GM18498 (cell line): ENCODE data around the gene SOX4.
A peak's percentile ranks its signal among the peaks of the same experiment; 100 is the strongest.
"Not testable (repeated sequence)": the region's sequence is repeated elsewhere in the genome, so short reads cannot be mapped to it uniquely, and the experiment has no call there.

ENCODE experiments used
- ATAC-seq: cut with Tn5 transposase; IDR thresholded peaks from one replicate; pipeline ENCODE4 v1.9.1; 2021; ENCODE audit warnings: mild to moderate bottlenecking, moderate library complexity; ENCODE audit not compliant: unreplicated experiment

SOX4 gene

GRCh38 chr6:21593412-21593926 lies at the start of gene SOX4:
SOX4 (plus strand) TSS chr6:21593751; CDS start chr6:21594535, 784 bp downstream.
- peak; percentile 67 for ATAC-seq

- ATAC-seq, result not testable (repeated sequence)
These were observed 41.3 kb upstream of the SOX4 start for GRCh38 chr6:21552286-21552685.

DNA sequence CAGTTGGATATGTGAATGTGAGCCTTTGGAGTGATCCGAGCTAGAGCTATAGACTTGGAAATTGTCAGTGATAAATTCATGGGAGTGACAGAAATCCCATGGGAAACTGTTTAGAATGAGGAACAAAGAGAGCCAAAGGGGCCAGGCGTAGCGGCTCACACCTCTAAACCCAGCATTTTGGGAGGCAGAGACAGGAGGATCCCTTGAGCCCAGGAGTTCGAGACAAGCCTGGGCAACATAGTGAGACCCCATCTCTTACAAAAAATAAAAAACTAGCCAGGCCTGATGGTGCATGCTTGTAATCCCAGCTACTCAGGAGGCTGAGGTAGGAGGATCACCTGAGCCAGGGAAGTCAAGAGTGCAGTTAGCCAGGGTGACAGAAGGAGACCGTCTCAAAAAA lies 39.3 kb upstream of the SOX4 start:
- ATAC-seq, result no peak

- ATAC-seq, result no peak
These were observed 38.4 kb upstream of the SOX4 start for GRCh38 chr6:21555197-21555596.

- no peak for ATAC-seq
These were observed 37.0 kb upstream of the SOX4 start for GRCh38 chr6:21556511-21556910.

DNA sequence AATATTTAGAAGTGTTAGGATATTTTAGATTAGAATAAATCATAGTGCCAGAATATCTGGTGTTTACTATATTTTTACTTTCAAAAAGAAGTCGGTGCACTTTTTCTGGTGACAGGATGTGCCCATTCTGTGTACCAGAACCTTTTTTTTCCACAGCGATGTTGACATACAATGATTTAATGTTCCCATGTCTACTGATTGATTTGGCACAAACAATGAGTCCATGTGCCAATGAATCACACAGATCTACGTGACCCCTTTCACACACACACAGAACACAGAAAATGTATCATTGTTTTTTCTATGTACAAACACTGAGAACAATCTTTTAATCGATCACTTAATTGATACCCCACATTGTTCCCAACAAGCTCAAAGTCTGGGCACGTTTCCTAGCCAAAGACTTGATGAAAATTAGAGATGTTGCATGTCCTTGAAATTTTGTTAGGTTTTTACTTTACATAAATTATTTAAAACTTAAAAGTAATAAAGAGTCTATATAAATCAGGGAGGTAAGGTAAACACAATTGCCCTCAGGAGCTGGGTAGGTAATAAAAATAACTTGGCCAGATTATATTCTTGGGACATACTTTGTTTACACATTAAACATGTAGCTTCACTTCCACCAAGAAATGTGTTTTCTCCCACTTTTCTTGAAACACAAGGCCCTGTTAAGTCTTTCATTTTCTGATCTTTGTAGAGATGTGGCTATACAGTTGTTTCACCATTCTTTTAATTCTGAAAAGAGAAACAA lies 36.4 kb upstream of the SOX4 start:
- ATAC-seq, result no peak

- ATAC-seq, result no peak
These were observed 34.3 kb upstream of the SOX4 start for GRCh38 chr6:21559238-21559637.

DNA sequence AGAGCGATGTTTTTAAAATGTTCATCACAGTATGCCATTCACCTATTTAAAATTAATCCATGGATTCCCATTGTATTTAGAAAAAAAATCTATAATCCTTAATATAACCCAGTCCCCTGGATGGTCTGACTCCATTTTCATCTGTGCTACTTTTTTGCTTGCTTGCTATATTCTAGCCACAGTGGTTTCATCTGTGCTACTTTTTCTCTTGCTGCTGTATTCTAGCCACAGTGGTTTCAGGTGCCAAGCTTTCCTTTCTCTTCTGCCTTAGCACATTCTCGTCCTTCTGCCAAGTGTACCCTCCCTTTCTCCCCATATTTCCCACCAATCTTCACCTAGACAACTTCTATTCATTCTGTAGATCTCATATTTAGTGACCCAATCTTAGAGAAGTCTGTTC lies 33.3 kb upstream of the SOX4 start:
- peak; percentile 61 for ATAC-seq

- ATAC-seq, result no peak
These were observed 28.1 kb upstream of the SOX4 start for GRCh38 chr6:21565431-21565830.

- no peak for ATAC-seq
These were observed 15.0 kb upstream of the SOX4 start for GRCh38 chr6:21578523-21578922.

GRCh38 chr6:21582651-21583050 lies 10.9 kb upstream of the SOX4 start:
- ATAC-seq, result no peak

- no peak for ATAC-seq
These were observed 7.3 kb upstream of the SOX4 start for GRCh38 chr6:21586300-21586699.

- ATAC-seq, result peak; percentile 8
These were observed 6.8 kb upstream of the SOX4 start for GRCh38 chr6:21586740-21587178.

DNA sequence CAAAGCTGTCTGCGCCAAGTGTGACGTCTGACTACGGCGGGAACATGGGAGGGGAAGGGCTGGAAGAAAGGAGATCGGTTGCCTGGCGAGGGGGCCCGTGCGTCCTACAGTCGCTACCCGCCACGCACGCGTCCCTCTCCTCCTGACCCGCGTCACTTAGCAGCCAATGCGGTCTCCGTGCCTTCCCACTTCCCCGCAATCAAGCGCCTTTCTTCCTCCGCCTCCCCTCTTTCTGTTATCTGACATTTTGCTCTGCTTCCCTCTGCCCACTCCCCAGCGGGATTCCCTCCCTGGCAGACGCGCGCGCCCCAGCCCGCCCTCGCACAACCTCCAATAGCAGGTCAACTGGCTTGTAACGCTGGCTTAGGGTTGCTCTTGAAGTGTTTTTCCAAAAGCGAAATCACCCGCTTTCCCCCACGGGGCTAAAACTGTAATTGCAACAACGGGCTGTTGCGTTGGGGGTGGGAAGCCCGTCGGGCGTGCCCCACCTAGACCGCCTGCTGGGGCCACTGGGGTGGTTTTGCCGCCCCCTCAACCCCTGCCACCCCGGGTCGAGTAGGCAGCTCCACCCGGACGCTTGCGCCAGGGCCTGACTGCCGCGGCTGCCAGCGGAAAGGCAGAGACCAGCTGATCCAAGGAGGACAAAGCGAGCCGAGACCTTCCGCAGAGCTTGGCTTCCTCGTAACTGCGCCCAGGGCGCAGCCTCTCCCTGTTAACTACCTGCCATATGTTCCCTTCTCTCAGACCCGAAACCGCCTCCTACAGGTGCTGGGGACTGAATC lies 6.2 kb upstream of the SOX4 start:
- peak; percentile 48 for ATAC-seq

- ATAC-seq, result peak; percentile 45
These were observed 5.5 kb upstream of the SOX4 start for GRCh38 chr6:21587961-21588480.

DNA sequence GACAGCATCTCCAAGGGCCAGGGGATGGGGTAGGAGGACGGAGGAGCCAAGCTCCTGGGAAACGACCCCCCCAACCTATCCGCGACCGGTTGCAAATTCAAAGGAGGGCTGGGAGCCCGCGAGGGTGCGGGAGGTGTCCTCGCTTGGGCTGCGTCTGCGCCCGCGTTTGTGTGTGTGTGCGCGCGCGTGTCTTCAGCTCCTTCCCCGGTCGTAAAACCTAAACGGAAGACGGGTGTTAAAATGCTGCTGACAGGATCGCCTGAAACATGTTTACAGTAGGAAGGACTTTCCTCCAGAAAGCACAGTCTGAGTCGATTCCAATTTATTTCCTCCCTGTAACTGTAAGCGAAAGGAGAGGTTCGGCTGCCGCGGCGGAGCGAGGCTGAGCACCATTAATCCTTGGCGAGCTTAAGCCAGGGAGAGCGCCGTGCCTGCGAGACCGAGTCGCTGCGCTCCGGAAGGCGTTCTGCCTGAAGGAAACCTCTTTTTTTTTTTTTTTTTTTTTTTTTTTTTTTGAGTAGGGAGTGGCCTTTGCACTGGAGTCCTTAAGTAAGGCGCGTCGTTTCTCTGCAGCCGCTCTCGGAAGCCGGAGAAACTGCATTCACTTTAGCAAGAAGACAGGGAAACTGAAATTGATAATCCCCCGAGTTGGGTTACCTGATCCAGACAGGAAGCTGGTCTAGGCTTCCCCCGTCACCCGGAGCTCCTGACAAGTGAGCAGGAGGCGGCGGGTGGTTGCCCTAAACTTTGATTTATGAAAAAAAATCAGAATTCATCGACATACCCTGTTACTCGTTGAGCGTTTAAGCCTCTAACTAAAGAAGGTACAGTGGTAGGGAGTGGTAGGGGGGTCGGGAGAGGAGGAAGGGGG lies 4.8 kb upstream of the SOX4 start:
- peak; percentile 36 for ATAC-seq

DNA sequence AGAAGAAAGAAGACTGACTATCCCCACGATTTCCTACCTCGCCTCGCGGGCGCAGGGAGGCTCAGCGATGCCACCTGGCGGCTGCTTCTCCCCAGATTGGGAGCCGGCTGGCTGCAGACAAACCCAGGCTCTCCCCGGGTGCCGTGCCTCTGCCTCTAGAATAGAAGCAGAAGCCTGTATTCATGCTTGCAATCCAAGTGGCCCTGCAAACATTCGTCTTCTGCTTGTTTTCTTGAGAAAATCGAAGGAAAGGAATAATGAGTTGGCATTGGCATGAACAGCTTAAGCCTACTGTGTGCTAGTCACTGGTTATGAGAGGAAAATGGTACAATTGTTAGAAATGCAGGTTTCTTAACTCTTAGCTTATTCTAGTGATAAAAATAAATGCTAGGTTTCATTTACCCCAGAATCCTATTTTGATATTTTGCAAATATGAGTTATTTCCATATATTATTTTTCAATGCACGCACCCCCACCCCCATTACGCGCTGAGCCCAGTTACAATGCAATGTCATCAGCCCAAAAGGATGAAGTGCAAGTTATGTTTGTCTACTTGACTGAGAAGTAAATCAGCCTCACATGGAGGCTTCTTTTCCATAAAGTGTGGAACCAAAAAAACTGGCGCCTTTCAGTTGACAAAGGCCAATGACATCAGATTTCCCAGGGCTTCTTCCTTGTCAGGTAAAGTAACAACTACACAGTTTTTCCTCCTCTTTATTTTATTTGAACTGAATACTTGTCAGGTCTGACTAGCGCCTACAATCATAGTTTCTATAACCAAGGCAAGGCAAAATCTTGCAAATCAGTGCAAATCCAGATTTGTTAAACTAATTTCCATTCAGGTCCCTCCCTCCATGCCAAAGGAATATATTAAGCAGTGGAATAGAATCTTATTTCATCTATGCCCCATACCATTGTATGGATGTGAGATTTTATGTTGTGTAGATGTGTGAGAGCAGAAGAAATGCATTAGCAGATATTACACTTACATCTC lies 3.9 kb upstream of the SOX4 start:
- ATAC-seq, result peak; percentile 31

DNA sequence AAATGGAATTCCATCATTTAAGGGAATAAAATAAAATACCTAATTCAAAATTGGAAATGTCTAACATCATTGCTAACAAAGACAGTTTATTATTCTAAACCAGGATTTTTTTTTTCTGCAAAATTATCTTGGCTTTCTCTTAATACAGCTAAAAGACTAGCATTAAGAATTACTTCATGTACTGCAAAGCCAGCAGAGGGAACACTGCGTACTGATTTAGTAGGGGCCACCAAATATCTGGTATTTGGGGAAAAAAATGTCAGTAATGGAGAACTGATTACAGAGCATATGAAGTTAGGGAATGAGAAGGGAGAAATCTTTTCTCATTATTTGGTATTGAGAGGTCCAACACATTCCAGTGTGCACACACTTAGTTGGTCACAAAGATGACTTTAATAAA lies 3.2 kb upstream of the SOX4 start:
- ATAC-seq, result no peak

GRCh38 chr6:21591446-21591845 lies 2.1 kb upstream of the SOX4 start:
- ATAC-seq, result no peak

DNA sequence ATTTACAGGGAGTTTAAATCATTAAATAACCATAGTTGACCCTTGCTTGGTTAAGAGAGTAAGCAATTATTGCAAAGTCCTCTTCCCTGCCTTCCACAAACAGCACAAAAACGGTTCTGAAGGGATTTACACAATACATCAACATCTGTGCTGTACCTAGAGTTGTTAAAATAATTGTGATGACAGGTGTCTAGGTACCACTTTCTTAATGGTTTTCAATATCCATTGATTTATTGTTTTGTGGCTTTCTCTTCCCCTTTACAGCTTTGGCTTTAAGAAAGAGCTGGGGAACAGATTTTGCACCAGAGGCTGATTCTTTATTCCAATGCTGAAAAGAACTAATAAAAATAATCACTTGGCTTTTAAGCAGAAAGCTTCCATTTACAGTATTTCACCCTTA lies 598 bp upstream of the SOX4 start:
- ATAC-seq, result no peak
